ENCODE data around the gene MAVS. TPM values are rescaled to one million over a fixed set of nuclear protein-coding genes. Genes with fewer than 3 reads are reported as not detected.

Gene MAVS
- total RNA-seq, 2 donors from 2014 or later = 27.5 to 29.7 TPM

- no peak for TF ChIP-seq CTCF (IDR thresholded peaks at IDR 0.05)
- H3K9me3 ChIP-seq = no peaks in the 10 kb centered on the region
- peaks cover 52% of the 10 kb centered on the region for H3K36me3 ChIP-seq
- DNase-seq (ENCODE audit: low spot score) = no peak
- no peak overlapping the region for H3K27ac ChIP-seq
- H3K4me3 ChIP-seq = no peak overlapping the region
- H3K27me3 ChIP-seq = no peaks in the 10 kb centered on the region
- H3K4me1 ChIP-seq = peaks cover 0 to 26% of the 10 kb centered on the region in 2 donors
Observed at GRCh38 chr20:3914446-3914845, 67.8 kb downstream of the MAVS start.

- H3K9me3 ChIP-seq = no peaks in the 10 kb centered on the region
- no peak for DNase-seq (ENCODE audit: low spot score)
- no peak overlapping the region for H3K27ac ChIP-seq
- peaks cover 0 to 26% of the 10 kb centered on the region in 2 donors for H3K4me1 ChIP-seq
- H3K27me3 ChIP-seq = no peaks in the 10 kb centered on the region
- H3K36me3 ChIP-seq = peaks cover 39% of the 10 kb centered on the region
- TF ChIP-seq CTCF (IDR thresholded peaks at IDR 0.05) = no peak
- H3K4me3 ChIP-seq = no peak overlapping the region
Observed at GRCh38 chr20:3915691-3916090, 69.1 kb downstream of the MAVS start.

GRCh38 chr20:3916364-3916763 is 69.7 kb downstream of the MAVS start:
- no peaks in the 10 kb centered on the region for H3K27me3 ChIP-seq
- peaks cover 0 to 25% of the 10 kb centered on the region in 2 donors for H3K4me1 ChIP-seq
- no peak overlapping the region for H3K27ac ChIP-seq
- no peak for DNase-seq (ENCODE audit: low spot score)
- peaks cover 35% of the 10 kb centered on the region for H3K36me3 ChIP-seq
- no peak overlapping the region for H3K4me3 ChIP-seq
- TF ChIP-seq CTCF (IDR thresholded peaks at IDR 0.05) = no peak
- no peaks in the 10 kb centered on the region for H3K9me3 ChIP-seq

GRCh38 chr20:3919352-3919751 is 72.7 kb downstream of the MAVS start:
- Histone ChIP-seq H3K27me3 (no peaks in the 10 kb centered on the region), H3K36me3 (peaks cover 25% of the 10 kb centered on the region), H3K9me3 (no peaks in the 10 kb centered on the region), H3K4me3 (no peak overlapping the region), H3K4me1 (peaks cover 0 to 37% of the 10 kb centered on the region in 2 donors), H3K27ac (no peak overlapping the region)
- no peak for TF ChIP-seq CTCF (IDR thresholded peaks at IDR 0.05)
- no peak for DNase-seq (ENCODE audit: low spot score)

GRCh38 chr20:3922223-3922982 is 75.8 kb downstream of the MAVS start:
- no peaks in the 10 kb centered on the region for H3K9me3 ChIP-seq
- peaks cover 27% of the 10 kb centered on the region for H3K36me3 ChIP-seq
- DNase-seq (ENCODE audit: low spot score) = no peak
- H3K4me3 ChIP-seq = no peak overlapping the region
- H3K4me1 ChIP-seq = peaks cover 0 to 35% of the 10 kb centered on the region in 2 donors
- H3K27me3 ChIP-seq = no peaks in the 10 kb centered on the region
- no peak overlapping the region for H3K27ac ChIP-seq
- TF ChIP-seq CTCF (IDR thresholded peaks at IDR 0.05) = no peak

- Histone ChIP-seq H3K4me3 (no peak overlapping the region), H3K36me3 (peaks cover 27% of the 10 kb centered on the region), H3K9me3 (no peaks in the 10 kb centered on the region), H3K27ac (no peak overlapping the region), H3K27me3 (no peaks in the 10 kb centered on the region), H3K4me1 (peaks cover 0 to 40% of the 10 kb centered on the region in 2 donors)
- no peak for TF ChIP-seq CTCF (IDR thresholded peaks at IDR 0.05)
- no peak for DNase-seq (ENCODE audit: low spot score)
Observed at GRCh38 chr20:3922983-3923339, 76.3 kb downstream of the MAVS start.

Measured in right atrium auricular region (tissue), 2 donors.